ENCODE results near the gene VTA1. TPM values are rescaled to one million over a fixed set of nuclear protein-coding genes. Genes with fewer than 3 reads are reported as not detected.

Gene VTA1
- total and polyA plus RNA-seq, 2 donors (not counting 1 experiment from before 2014, with no cell fraction given), result 19.8 to 27.9 TPM

GRCh38 chr6:142171351-142171750 is 24.3 kb downstream of the VTA1 start:
- peaks cover 15% of the 10 kb centered on the region for H4K20me1 ChIP-seq (ENCODE audit: control insufficient read depth, insufficient read depth, low read length, poor library complexity, severe bottlenecking)
- no peak overlapping the region for H3K27ac ChIP-seq (ENCODE audit: low read length in 2 of 2)
- no peaks in the 10 kb centered on the region for H3K4me1 ChIP-seq (ENCODE audit: control insufficient read depth in 2 of 2, insufficient read depth in 2 of 2, low read length in 2 of 2)
- no peak overlapping the region for H3K4me3 ChIP-seq (ENCODE audit: control extremely low read depth in 1 of 5, extremely low read depth in 1 of 5, insufficient read depth in 1 of 5, low read depth in 2 of 5, low read length in 4 of 5)
- ChIA-PET CTCF (interaction anchor here (1.6 kb wide), 1 partner anchor 59 kb away, joined by 3 read pairs; no protein-coding TSS in a partner anchor), POLR2A (no interaction called here)
- Mint-ChIP-seq H3K4me3 (no peak overlapping the region), H3K4me1 (no peaks in the 10 kb centered on the region), H3K9me3 (ENCODE audit: insufficient read depth) (peaks cover 3% of the 10 kb centered on the region), H3K27ac (no peak overlapping the region), H3K27me3 (no peaks in the 10 kb centered on the region)
- H3K9me3 ChIP-seq (ENCODE audit: control extremely low read depth in 1 of 3, control insufficient read depth in 2 of 3, insufficient read depth in 1 of 3, low read length in 2 of 3), result no peaks in the 10 kb centered on the region
- no peak overlapping the region for H2AFZ ChIP-seq (ENCODE audit: insufficient read depth, low read depth, low read length, poor library complexity, severe bottlenecking)
- DNase-seq (no peak), ATAC-seq (ENCODE audit: low read depth) (no peak)
- no peak for TF ChIP-seq CTCF (IDR thresholded peaks at IDR 0.05)
- TF ChIP-seq EZH2 (IDR thresholded peaks at IDR 0.05; ENCODE audit: borderline replicate concordance, insufficient read depth, low read depth, low read length, poor library complexity, severe bottlenecking), result no peak
- H3K4me2 ChIP-seq (replicated peaks; ENCODE audit: low read depth, low read length, poor library complexity, severe bottlenecking), result no peak overlapping the region
- intact Hi-C loops (cut with micrococcal nuclease), result no loop called here
- no peak overlapping the region for H3K9ac ChIP-seq (ENCODE audit: low read length)
- H3K27me3 ChIP-seq (replicated peaks in 1 of 4; ENCODE audit: control extremely low read depth in 1 of 4, control insufficient read depth in 3 of 4, insufficient read depth in 4 of 4, low read length in 3 of 4), result no peaks in the 10 kb centered on the region
- H3K79me2 ChIP-seq (ENCODE audit: control insufficient read depth, insufficient read depth, low read length), result peaks cover 10% of the 10 kb centered on the region
- peaks cover 25 to 69% of the 10 kb centered on the region in 2 experiments for H3K36me3 ChIP-seq (replicated peaks in 1 of 2; ENCODE audit: control extremely low read depth in 1 of 2, control insufficient read depth in 1 of 2, extremely low read depth in 1 of 2, insufficient read depth in 2 of 2, low read length in 1 of 2)

- H3K4me3 ChIP-seq (ENCODE audit: control extremely low read depth in 1 of 5, extremely low read depth in 1 of 5, insufficient read depth in 1 of 5, low read depth in 2 of 5, low read length in 4 of 5), result no peak overlapping the region
- DNase-seq (no peak), ATAC-seq (ENCODE audit: low read depth) (no peak)
- H3K9me3 ChIP-seq (ENCODE audit: control extremely low read depth in 1 of 3, control insufficient read depth in 2 of 3, insufficient read depth in 1 of 3, low read length in 2 of 3), result peaks cover 0 to 11% (median 8%) of the 10 kb centered on the region in 3 donors
- peaks cover under 1% of the 10 kb centered on the region for H4K20me1 ChIP-seq (ENCODE audit: control insufficient read depth, insufficient read depth, low read length, poor library complexity, severe bottlenecking)
- no peaks in the 10 kb centered on the region for H3K27me3 Mint-ChIP-seq
- peaks cover 7% of the 10 kb centered on the region for H3K9me3 Mint-ChIP-seq (ENCODE audit: insufficient read depth)
- ChIA-PET POLR2A (no interaction called here), CTCF (interaction anchor here (1.0 to 1.6 kb wide), 3 partner anchors 17 to 61 kb away, joined by 3 to 4 read pairs (median 3); no protein-coding TSS in a partner anchor)
- no peak overlapping the region for H2AFZ ChIP-seq (ENCODE audit: insufficient read depth, low read depth, low read length, poor library complexity, severe bottlenecking)
- no peak overlapping the region for H3K9ac ChIP-seq (ENCODE audit: low read length)
- TF ChIP-seq EZH2 (IDR thresholded peaks at IDR 0.05; ENCODE audit: borderline replicate concordance, insufficient read depth, low read depth, low read length, poor library complexity, severe bottlenecking) (no peak), CTCF (IDR thresholded peaks at IDR 0.05) (no peak)
- intact Hi-C loops (cut with micrococcal nuclease), result no loop called here
- H3K4me1 ChIP-seq (ENCODE audit: control insufficient read depth in 2 of 2, insufficient read depth in 2 of 2, low read length in 2 of 2), result no peaks in the 10 kb centered on the region
- no peak overlapping the region for H3K4me2 ChIP-seq (replicated peaks; ENCODE audit: low read depth, low read length, poor library complexity, severe bottlenecking)
- H3K4me3 Mint-ChIP-seq, result no peak overlapping the region
- no peak overlapping the region for H3K27ac ChIP-seq (ENCODE audit: low read length in 2 of 2)
- H3K27ac Mint-ChIP-seq, result no peak overlapping the region
- H3K36me3 ChIP-seq (replicated peaks in 1 of 2; ENCODE audit: control extremely low read depth in 1 of 2, control insufficient read depth in 1 of 2, extremely low read depth in 1 of 2, insufficient read depth in 2 of 2, low read length in 1 of 2), result peaks cover 27 to 69% of the 10 kb centered on the region in 2 experiments
- no peaks in the 10 kb centered on the region for H3K27me3 ChIP-seq (replicated peaks in 1 of 4; ENCODE audit: control extremely low read depth in 1 of 4, control insufficient read depth in 3 of 4, insufficient read depth in 4 of 4, low read length in 3 of 4)
- H3K79me2 ChIP-seq (ENCODE audit: control insufficient read depth, insufficient read depth, low read length), result peaks cover 10% of the 10 kb centered on the region
- H3K4me1 Mint-ChIP-seq, result no peaks in the 10 kb centered on the region
Measured at GRCh38 chr6:142172758-142173157, 25.7 kb downstream of the VTA1 start.
